Measurements from ENCODE around the gene ANGPTL3.

DNA sequence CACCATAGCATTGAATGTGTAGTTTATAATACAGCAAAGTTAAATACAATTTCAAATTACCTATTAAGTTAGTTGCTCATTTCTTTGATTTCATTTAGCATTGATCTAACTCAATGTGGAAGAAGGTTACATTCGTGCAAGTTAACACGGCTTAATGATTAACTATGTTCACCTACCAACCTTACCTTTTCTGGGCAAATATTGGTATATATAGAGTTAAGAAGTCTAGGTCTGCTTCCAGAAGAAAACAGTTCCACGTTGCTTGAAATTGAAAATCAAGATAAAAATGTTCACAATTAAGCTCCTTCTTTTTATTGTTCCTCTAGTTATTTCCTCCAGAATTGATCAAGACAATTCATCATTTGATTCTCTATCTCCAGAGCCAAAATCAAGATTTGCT, at the start of gene ANGPTL3:
- TF ChIP-seq EP300 (IDR thresholded peaks at IDR 0.05): no peak
- TF ChIP-seq, protein P1, sequence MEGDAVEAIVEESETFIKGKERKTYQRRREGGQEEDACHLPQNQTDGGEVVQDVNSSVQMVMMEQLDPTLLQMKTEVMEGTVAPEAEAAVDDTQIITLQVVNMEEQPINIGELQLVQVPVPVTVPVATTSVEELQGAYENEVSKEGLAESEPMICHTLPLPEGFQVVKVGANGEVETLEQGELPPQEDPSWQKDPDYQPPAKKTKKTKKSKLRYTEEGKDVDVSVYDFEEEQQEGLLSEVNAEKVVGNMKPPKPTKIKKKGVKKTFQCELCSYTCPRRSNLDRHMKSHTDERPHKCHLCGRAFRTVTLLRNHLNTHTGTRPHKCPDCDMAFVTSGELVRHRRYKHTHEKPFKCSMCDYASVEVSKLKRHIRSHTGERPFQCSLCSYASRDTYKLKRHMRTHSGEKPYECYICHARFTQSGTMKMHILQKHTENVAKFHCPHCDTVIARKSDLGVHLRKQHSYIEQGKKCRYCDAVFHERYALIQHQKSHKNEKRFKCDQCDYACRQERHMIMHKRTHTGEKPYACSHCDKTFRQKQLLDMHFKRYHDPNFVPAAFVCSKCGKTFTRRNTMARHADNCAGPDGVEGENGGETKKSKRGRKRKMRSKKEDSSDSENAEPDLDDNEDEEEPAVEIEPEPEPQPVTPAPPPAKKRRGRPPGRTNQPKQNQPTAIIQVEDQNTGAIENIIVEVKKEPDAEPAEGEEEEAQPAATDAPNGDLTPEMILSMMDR (IDR thresholded peaks at IDR 0.05): no peak
- TF ChIP-seq POLR2AphosphoS5 (IDR thresholded peaks at IDR 0.05): no peak

Data from suprapubic skin (tissue), 4 donors.